Frontal cortex (tissue), 4 donors: ENCODE results near the gene MALRD1. TPM values are rescaled to one million over a fixed set of nuclear protein-coding genes. Genes with fewer than 3 reads are reported as not detected.
"Not testable (repeated sequence)": the region's sequence is repeated elsewhere in the genome, so short reads cannot be mapped to it uniquely, and the experiment has no call there.

Experiments used
- DNase-seq, 2 donors: peaks; one replicate each; pipeline ENCODE4 v3.0.0; 2012; ENCODE audit warnings: low spot score in 2 of 2
- FAIRE-seq: peaks from 2 replicates; lab custom pipeline; 2012; peaks lifted over from hg19 to GRCh38; lab: Jason Lieb, UNC
- total RNA-seq: library from RNA; depleted of rRNA; stranded (reverse); fragments of >200 nt; gene quantifications from one replicate; pipeline ENCODE4 v1.2.3, GENCODE V29; 2014
- donor health status: control.
- donor health status: control.
- donor health status: control.

The MALRD1 gene
- total RNA-seq, 1 donor from 2014 or later: 1.2 TPM

- FAIRE-seq: no peak
- no peak for DNase-seq
Observed at GRCh38 chr10:19730167-19730906, 681.7 kb downstream of the MALRD1 start.

- no peak for FAIRE-seq
- no peak for DNase-seq
Observed at GRCh38 chr10:19730907-19731217, 682.3 kb downstream of the MALRD1 start.

- no peak for DNase-seq
- no peak for FAIRE-seq
Observed at GRCh38 chr10:19731560-19731959, 683.0 kb downstream of the MALRD1 start.

GRCh38 chr10:19738440-19738839, 689.8 kb downstream of the MALRD1 start:
- FAIRE-seq (no peak), DNase-seq (no peak)

GRCh38 chr10:19739232-19739631, 690.6 kb downstream of the MALRD1 start:
- DNase-seq: not testable (repeated sequence)

GRCh38 chr10:19742144-19742543, 693.5 kb downstream of the MALRD1 start:
- DNase-seq, FAIRE-seq: not testable (repeated sequence)

More at GRCh38 chr10:19739232-19739631, 690.6 kb downstream of the MALRD1 start:
- not testable (repeated sequence) for FAIRE-seq

GRCh38 chr10:19745672-19746071, 697.1 kb downstream of the MALRD1 start:
- FAIRE-seq (no peak), DNase-seq (no peak)

- DNase-seq: no peak
- no peak for FAIRE-seq
Observed at GRCh38 chr10:19749185-19749729, 700.7 kb downstream of the MALRD1 start.

- FAIRE-seq (peak; percentile 66), DNase-seq (no peak)
Observed at GRCh38 chr10:19750972-19751371, 702.4 kb downstream of the MALRD1 start.

GRCh38 chr10:19756919-19757318, 708.3 kb downstream of the MALRD1 start:
- FAIRE-seq (no peak), DNase-seq (peak in 1 of 2 donors; percentile 11)

- DNase-seq (no peak), FAIRE-seq (no peak)
Observed at GRCh38 chr10:19762026-19762425, 713.4 kb downstream of the MALRD1 start.

- FAIRE-seq (no peak), DNase-seq (no peak)
Observed at GRCh38 chr10:19764111-19764510, 715.5 kb downstream of the MALRD1 start.

- FAIRE-seq: no peak
- no peak for DNase-seq
Observed at GRCh38 chr10:19767876-19768275, 719.3 kb downstream of the MALRD1 start.

- not testable (repeated sequence) for DNase-seq, FAIRE-seq
Observed at GRCh38 chr10:19769826-19770225, 721.2 kb downstream of the MALRD1 start.

- FAIRE-seq (no peak), DNase-seq (no peak)
Observed at GRCh38 chr10:19772972-19773371, 724.4 kb downstream of the MALRD1 start.

GRCh38 chr10:19775296-19775695, 726.7 kb downstream of the MALRD1 start:
- no peak for DNase-seq
- FAIRE-seq: no peak

GRCh38 chr10:19777806-19778205, 729.2 kb downstream of the MALRD1 start:
- FAIRE-seq (no peak), DNase-seq (no peak)

GRCh38 chr10:19778996-19779395, 730.4 kb downstream of the MALRD1 start:
- no peak for DNase-seq
- FAIRE-seq: no peak

- DNase-seq (no peak), FAIRE-seq (no peak)
Observed at GRCh38 chr10:19782430-19783089, 734.0 kb downstream of the MALRD1 start.

GRCh38 chr10:19783721-19784120, 735.1 kb downstream of the MALRD1 start:
- DNase-seq: no peak
- FAIRE-seq: no peak
